GM10266 (cell line): ENCODE measurements around the gene SREK1.

Experiments
- DNase-seq: peaks from one replicate; pipeline ENCODE4 v3.0.0; 2012; ENCODE audit errors: extremely low spot score
- TF ChIP-seq, protein P1 (sequence below): IDR thresholded peaks from 2 replicates; pipeline ENCODE4 v1.5.1; 2012; ENCODE audit warnings: mild to moderate bottlenecking, low read depth; ENCODE audit not compliant: control insufficient read depth, insufficient read depth; ENCODE audit errors: missing control alignments

Gene SREK1

DNA sequence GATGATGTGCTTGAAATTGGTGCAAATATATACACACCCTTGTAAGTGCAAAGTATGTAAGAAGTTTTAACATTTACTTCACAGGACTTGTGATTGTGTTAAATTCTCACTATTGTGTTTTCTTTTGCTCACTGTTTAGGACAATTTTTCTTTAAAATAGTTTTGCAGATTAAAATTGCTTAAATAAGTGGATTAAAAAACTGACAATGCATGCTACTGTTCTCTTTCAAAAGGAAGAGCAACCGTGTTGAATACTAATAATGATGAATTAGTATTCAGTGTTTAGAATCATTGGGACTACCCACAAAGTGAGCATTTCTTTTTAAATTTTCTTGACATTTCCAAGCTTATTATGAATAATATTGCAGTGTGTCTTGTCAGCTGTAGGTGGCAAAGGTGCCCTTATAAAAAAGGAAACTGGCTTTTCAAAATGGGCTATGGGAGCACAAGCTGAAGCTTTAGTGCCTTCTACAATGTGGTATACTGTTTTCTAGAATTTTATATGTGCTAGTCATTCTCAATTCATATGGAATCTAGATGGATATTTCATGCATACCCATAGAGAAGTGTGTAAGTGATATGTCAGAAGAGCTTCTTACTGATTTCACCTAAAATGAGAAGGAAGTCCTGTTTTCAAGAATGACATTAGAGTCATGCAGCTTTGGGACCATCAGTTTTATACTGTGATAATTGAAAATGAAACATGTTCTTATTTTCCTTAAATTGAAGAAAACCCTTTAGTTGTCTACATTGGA, 35.4 kb downstream of the SREK1 start:
- no peak for DNase-seq
- TF ChIP-seq, protein P1, sequence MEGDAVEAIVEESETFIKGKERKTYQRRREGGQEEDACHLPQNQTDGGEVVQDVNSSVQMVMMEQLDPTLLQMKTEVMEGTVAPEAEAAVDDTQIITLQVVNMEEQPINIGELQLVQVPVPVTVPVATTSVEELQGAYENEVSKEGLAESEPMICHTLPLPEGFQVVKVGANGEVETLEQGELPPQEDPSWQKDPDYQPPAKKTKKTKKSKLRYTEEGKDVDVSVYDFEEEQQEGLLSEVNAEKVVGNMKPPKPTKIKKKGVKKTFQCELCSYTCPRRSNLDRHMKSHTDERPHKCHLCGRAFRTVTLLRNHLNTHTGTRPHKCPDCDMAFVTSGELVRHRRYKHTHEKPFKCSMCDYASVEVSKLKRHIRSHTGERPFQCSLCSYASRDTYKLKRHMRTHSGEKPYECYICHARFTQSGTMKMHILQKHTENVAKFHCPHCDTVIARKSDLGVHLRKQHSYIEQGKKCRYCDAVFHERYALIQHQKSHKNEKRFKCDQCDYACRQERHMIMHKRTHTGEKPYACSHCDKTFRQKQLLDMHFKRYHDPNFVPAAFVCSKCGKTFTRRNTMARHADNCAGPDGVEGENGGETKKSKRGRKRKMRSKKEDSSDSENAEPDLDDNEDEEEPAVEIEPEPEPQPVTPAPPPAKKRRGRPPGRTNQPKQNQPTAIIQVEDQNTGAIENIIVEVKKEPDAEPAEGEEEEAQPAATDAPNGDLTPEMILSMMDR, result no peak

DNA sequence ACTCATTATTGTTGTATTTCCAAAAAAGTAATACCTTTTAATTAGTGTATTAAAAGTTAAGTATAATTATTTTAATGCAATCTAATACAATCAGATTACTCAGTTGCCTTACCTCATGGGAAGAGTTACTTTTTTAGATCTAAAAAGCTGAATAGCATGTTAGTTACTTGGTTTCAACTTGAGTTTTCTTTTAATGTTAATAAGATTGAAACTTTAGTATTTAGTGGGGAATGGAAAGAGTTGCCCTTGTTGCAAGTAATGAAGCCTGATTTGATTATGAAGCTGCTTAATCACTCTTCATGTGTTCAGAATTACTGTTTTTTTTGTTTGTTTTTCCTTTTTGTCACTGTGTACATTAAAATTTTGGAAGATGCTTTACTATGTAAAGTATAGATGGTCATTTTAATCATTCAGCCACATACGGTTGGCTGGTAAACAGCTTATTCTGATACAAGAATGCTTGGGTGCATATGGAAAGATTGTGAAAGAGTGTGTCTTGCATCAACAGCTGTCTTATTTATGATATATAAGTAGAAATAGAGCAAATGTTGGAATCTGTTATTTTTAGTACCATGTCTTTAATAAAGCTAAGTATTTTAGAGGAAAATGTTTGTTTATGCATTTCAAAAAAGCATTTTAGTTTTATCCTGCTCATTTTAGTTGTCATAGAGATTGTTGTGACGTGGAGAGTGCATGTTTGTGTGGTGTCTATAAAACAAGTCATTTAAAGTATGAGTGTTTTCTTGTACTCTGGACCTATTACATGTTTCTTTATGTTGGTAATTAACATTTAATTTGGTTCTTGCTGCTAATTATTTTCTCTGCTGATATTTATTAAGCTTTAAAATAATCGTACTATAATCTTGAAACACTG, 36.4 kb downstream of the SREK1 start:
- TF ChIP-seq, protein P1, result no peak
- DNase-seq, result no peak

DNA sequence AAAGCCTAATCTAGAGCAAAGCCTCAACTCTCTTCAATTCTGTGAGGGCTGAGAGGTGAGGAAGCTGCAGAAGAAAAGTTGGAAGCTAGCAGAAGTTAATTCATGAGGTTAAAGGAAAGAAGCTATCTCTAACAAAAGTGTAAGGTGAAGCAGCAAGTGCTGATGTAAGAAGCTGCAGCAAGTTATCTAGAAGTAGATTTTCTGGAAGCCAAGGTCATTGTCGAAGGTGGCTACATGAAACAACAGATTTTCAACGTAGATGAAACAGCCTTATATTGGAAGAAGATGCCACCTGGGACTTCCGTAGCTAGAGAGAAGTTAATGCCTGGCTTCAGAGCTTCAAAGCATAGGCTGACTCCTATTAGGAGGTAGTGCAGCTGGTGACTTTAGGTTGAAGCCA, 42.0 kb downstream of the SREK1 start:
- TF ChIP-seq, protein P1, result no peak

DNA sequence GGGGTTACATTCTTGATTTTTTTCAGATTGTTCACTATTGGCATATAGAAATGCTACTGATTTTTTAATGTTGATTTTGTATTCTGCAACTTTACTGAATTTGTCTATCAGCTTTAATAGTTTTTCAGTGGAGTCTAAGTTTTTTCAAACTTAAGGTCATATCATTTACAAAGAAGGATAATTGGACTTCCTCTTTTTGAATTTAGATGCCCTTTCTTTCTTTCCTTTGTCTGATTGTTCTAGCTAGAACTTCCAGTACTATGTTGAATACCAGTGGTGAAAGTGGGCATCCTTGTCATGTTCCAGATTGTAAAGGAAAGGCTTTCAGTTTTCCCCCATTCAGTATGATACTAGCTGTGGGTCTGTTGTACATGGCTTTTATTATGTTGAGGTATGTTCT, 49.3 kb downstream of the SREK1 start:
- TF ChIP-seq, protein P1, result no peak
- no peak for DNase-seq

More for the DNA sequence above, 42.0 kb downstream of the SREK1 start:
- DNase-seq, result no peak

DNA sequence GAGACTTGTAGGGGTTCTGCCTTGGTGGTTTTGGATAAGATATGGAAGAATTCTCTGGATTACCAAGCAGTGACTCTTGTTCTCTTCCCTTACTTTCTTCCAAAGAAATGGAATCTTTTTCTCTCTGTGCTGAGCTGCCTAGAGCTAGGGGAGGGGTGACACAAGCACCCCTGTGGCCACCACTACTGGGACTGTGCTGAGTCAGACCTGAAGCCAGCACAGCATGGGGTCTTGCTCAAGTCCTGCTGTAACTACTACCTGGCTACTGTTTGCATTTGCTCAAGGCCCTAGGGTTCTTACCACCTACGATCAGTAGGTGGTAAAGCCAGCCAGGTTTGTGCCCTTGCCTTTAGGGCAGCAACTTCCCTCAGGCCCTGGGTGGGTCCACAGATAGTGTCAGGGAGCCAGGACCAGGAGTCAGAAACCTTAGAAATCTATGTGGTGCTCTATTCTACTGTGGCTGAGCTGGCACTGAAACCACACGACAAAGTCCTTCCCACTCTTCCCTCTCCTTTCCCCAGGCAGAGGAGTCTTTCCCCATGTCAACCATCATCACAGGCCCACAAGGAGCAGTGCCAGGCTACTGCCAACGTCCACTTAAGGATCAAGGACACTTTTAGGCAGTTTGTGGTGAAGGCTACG, 53.8 kb downstream of the SREK1 start:
- DNase-seq, result no peak
- TF ChIP-seq, protein P1, result no peak

DNA sequence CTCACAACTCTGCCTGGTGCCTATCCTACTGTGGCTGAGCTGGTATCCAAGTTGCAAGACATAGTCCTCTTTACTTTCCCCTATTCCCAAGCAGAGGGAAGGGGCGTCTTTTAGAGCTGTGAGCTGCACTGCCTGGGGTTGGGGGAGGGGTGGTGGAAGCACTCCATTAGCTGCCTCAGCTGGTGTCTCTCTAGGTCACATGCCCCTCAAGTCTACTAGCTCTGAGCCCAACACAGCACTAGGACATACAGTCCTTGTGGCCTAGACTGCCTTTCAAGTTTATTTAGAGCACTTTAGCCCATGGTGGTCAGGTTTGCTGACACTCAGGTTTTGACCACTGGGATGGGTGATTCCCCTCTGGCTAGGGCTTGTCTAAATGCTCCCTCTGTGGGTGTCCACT, 54.7 kb downstream of the SREK1 start:
- DNase-seq, result no peak
- TF ChIP-seq, protein P1, result no peak
